ENCODE measurements around the gene WDR70.

DNA sequence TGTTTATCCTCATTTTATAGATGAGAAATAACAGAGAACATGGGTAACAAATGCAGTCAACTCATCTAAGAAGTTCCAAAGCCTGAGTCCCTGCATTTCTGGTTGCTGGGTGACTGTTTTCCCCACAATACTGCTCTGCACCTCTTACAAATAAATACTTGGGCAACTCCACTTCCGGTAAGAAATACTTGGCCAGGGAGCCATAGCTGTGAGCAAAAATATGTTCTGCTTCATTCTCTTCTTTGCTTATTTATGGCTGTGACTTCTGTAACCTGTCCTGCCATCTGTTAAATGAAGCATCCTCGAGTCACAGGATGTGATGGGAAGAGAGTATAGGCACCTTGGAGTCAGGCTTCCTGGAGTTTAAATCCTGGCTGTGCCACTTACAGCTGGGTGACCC is 410.9 kb downstream of the WDR70 start:
- no peak for TF ChIP-seq PAX5 (IDR thresholded peaks at IDR 0.05; ENCODE audit: insufficient read depth, low read length, severe bottlenecking)
- TF ChIP-seq POLR2AphosphoS5 (IDR thresholded peaks at IDR 0.05; ENCODE audit: low read depth, low read length): no peak
- no peak for TF ChIP-seq POLR2A (IDR thresholded peaks at IDR 0.05; ENCODE audit: low read depth, low read length)
- no peak for TF ChIP-seq SPI1 (IDR thresholded peaks at IDR 0.05; ENCODE audit: low read depth, low read length)
- TF ChIP-seq TAF1 (IDR thresholded peaks at IDR 0.05; ENCODE audit: low read depth, low read length): no peak
- no peak for TF ChIP-seq POU2F2 (IDR thresholded peaks at IDR 0.05; ENCODE audit: low read depth, low read length)

Measured in GM12891 (cell line).